HG02763 (cell line): ENCODE data around the gene SLC39A8.
"Not testable (repeated sequence)": the region's sequence is repeated elsewhere in the genome, so short reads cannot be mapped to it uniquely, and the experiment has no call there.

Experiments used
- ATAC-seq: cut with Tn5 transposase; IDR thresholded peaks from one replicate; pipeline ENCODE4 v1.9.1; 2021; ENCODE audit warnings: mild to moderate bottlenecking, moderate library complexity; ENCODE audit not compliant: unreplicated experiment

Gene SLC39A8

DNA sequence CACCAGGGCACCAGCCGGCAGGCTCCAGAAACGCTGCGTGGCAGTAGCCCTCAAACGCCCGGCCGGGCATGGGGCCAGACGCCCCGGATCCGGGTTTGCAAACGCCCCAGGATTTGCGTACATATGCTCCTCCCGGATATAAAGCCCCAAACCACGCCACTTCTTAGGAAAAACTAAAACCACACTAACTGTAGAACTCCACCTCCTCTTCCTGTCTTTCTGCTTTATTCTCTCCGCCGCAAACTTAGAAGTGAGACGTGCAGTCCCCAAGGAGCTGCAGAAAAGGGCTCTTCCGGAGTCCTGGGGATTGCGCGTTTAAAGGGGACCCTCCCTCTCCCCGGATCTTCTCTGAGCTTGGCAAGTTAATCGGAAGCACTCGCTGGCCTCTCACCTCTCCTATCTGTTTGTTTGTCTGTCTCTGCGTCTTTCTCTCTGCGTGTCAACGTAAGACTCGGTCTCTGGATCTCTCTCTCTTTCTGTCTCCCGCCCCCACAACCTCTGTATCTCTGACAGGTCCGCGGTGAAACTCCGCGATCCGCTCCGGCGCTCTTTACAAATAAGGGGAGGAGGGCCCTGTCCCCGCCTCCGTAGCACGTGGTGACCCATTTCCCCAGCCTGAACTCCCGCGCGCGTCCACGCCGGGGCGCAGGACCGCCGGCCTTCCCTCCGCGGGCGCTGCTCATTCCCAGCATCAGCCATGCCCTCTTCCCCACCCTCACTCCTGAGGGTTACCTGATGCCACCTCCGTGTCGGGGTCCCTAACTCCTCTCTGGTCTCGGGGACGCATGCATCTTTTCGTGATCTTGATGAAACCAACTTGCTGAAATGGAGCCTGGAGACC is at the start of gene SLC39A8:
Gene SLC39A8 (minus strand): TSS at position 529 of the 841 bp plus-strand sequence. CDS start 820 bp downstream, outside the sequence.
- ATAC-seq = peak; percentile 77

DNA sequence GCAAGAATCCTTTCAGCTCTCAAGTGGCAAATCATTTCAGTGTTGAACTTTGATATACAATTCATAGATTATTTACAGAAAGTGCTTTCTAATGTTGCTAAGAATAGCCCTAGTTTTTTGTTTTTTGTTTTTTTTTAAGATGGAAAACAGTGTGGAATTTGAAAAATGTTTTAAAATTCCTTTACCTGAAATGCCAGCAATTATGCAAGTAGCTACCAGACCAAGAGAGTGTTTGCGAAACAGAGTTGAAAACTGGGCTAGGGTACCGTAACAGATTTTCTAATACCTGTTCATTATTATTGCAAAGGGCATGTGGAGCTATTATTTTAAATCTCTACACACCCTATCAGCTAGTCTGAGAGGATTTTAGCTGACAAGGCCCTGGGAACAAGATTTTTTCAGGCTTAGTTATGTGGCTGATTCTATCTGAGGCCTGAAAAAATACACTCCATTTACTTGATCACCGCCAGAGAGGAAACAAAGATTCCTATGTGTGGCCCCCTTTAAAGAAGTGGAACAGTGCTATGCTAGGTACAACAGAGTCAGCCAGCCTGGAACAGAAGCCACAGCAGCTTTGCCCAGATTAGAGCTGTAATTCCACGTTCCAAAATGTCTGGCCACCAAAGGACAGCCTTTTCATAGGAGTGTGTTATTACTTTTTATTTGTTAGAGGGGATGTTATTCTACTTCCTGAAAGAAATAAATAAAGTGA is 46.9 kb upstream of the SLC39A8 start:
- ATAC-seq = no peak

DNA sequence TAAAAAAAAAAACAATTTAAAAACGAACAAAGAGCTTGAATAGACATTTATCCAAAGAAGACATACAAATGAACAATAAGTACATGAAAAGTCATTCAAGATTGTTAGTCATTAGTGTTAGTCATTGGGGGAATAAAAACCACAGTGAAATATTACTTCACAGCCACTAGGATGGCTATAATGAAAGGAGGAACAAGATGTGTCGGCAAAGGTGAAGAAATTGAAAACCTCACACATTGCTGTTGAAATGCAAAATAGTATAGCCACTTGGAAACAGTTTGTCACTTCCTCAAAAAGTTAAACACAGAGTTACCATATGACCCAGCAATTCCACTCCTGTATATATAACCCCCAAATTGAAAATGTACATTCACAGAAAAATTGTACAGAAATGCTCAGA is 45.2 kb upstream of the SLC39A8 start:
- peak; percentile 86 for ATAC-seq

DNA sequence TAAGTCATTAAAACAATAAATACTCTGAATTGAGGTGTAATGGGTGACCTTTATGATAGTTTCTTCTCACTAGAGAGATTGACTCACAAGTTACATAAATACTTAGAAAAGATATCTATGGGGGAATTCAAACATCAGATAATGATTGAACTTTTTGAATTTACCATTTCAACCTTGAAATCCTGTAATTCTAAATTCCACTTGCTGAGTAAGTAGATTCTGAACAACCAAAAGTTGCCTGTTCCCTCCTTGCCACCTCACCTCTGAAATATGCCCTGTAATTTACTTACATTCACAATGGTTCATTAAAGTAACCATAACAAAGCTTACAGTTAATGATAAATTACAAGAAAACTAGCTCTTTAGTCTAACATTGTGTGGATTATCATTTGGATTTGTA is 43.3 kb upstream of the SLC39A8 start:
- no peak for ATAC-seq

DNA sequence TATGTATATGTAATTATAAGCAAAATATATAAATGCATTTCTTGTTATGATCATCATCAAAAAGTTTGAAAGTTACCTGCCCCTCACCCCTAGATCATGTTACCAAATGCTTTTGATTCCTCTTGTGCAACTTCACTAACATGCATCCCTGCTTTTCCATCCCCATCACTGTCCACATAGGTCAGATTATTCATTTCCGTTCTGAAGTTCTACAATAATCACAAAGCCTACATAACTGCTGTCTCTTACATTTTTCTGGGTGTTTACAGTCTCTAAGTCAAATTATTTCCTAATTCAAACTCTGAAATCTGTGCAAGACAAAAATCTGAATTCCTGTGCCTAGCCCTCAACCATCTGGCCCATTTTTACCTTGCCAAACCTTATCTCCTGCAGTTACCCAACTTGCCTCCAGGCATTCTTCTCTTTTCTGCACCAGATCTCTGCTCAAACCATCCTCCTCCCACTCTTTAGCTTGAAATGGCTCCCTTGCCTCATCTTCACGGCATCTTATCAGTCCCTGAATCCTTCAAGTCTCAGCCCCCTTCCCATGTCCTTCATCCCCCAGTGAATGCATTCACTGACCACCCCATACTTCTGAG is 42.4 kb upstream of the SLC39A8 start:
- ATAC-seq = no peak

DNA sequence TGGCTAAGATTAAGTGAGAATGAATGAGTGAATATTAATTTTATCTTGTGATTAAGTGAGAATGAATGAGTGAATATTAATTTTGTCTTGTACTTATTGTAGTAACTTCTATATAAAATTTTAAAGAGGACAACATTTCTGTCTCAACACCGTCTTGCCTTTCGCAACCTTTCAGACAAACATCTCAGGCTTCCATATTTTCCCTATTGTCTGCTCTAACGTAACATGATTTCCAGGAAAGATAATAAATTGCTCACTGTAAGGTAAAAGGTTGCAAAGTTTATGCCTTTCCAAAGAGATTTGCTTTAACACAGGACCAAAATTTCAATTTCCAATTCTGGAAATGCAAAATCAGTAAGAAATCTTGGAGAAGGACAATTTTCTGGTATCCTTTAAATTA is 41.7 kb upstream of the SLC39A8 start:
- ATAC-seq = no peak

DNA sequence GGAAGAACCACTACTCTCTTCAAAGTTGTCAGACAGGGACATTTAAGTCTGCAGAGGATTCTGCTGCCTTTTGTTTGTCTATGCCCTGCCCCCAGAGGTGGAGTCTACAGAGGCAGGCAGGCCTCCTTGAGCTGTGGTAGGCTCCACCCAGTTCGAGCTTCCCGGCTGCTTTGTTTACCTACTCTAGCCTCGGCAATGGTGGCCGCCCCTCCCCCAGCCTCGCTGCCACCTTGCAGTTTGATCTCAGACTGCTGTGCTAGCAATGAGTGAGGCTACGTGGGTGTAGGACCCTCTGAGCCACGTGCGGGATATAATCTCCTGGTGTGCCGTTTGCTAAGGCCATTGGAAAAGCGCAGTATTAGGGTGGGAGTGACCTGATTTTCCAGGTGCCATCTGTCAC is 35.0 kb upstream of the SLC39A8 start:
- ATAC-seq = not testable (repeated sequence)

DNA sequence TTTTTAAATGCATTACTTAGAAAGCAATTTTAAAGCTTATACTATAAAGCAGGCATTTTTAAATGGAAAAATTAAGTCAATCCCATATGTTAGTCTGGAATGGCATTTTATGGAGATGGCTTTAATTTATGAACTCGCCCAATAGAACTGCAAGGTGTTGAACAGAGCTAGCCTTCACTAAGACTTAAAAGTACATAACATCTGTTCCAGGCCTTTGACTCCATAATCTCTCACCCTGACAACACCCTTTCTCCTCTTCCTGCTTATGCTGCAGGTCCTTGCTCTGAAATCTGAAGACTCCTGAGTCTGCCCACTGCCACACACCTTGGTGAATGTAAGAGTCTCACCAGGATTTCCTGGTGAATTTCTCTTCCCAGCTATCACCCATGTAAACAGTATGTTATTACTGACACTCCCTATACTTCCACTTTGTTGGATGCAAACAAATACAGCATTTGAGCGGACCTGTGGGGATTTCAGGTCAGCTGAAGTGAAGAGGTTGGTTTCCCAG is 17.7 kb upstream of the SLC39A8 start:
- ATAC-seq = no peak

DNA sequence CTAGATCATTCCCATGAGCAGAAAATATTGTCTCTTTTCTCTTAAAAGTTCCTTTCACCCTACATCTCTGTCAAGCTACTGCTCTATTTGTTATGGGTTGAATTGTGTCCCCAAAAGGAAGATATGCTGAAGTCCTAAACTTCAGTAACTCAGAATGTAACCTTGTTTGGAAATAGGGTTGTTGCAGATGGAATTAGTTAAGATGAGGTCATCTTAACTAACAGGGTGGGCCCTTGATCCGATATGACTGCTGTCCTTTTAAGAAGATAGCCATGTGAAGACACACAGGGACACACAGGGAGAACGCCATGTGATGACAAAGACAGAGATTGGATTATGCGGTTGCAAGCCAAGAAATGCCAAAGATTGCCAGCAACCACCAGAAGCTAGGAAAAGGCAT is 12.8 kb upstream of the SLC39A8 start:
- no peak for ATAC-seq

DNA sequence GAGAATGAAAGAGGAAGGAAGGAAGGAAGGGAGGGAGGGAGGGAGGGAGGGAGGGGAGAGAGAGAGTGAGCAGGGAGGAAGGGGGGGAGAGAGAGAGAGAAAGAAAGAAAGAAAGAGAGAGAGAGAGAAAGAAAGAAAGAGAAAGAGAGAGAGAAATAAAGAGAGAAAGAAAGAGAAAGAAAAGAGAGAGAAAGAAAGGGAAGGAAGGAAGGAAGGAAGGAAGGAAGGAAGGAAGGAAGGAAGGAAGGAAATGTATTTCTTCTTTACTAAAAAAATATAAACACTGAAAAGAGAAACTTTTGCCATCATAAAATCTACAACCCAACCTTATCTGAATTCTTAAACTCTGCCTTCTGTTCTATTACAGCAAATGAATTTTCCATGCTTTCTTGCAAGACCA is 12.4 kb upstream of the SLC39A8 start:
- ATAC-seq = not testable (repeated sequence)

DNA sequence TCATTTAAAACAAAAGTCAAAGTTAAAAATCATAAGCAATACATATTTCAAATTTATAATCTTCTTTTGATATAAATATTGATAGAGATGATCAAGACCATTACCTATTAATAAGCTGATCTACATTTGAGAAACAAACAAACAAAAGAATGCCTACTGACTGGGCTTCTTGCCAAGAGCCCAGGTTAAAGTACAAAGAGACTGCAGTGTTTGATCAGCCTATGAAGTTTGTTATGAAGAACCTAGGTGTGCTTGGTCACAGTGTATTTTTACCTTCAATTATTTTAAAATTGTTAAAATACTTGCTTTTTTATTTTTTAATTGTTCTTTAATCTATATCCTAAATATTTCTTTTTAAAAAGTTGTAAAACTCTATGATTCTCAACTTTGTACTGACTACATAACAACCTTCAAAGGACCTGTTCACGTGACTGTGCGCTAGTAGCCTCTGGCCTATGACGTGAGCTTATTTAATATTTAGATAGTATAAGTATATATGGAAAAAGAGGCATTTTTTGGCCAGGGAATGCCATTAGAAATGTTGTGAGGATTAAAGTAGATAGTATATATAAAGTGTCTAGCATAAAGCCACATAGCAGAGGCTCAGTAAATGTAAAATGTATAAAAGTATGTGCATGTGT is 11.4 kb upstream of the SLC39A8 start:
- no peak for ATAC-seq

DNA sequence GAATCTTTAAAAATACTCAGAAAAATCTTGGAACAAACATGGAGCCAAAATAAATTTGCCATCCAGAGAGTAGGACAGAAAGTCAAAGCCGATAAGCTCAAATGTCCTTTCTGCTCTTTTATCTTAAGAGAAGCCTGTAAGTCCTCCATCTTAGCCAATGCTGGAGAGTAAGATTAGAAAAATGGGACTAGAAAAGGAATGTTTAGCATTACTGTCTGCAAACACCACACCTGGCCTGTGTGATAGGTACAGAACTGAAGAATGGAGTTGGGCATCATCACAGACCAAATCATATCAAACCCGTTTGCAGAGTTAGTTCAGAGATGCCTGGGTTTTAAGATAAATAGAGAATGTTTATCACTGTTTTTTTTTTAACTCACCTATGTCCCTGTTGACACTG is 10.5 kb upstream of the SLC39A8 start:
- no peak for ATAC-seq

DNA sequence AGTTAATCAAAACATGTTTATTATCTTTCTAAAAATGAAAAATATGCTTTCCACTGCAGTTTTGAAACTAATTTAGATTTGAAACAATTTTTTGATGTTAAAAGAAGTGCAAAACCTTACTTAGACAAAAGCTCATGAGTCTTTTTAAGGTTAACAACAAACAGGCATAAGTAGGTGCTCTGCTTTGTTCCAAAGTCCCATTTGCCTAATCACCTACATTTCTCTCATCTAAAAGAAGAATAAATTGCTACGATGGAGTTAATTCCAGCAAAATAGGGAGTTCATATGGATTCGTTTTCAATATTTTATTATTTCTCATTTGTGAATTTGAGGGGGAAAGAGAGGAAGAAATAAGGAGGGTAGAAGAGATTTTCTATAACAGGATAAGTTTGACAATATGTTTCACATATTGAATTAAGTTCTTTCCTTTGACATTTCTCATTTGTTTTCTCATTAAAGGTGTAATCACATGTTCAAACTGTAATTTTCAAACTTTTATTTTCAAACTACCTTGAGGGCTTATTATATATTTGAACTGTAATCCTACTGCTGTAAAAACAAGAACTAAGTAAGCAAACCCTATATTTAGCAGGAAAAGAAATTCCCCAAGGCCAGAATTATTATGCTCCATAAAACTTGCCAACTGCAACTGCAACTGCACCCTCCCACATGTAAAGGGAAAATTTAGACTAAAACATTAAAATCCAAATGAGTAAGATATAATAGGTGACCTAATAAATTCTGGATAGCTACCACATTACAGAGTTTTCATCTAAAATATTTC is 9.6 kb upstream of the SLC39A8 start:
- ATAC-seq = no peak

DNA sequence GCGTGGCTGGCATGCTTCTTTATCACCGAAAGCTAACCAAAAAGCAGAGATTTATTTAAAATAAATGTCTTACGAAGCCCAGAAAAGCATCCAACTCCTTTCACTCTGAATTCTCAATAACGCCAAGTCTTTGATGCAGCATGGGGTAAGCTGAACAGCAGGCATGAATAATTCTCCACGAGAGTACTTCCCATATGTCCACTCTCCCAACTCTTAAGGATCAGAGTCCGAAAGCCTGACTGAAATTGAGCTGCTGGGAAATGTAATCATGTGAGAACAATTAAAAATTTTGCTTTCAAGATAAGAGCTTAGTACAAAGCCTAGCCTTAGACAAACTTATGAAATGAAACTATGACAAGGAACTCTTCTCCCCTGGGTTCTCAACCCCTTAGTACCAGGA is 7.5 kb upstream of the SLC39A8 start:
- ATAC-seq = no peak

DNA sequence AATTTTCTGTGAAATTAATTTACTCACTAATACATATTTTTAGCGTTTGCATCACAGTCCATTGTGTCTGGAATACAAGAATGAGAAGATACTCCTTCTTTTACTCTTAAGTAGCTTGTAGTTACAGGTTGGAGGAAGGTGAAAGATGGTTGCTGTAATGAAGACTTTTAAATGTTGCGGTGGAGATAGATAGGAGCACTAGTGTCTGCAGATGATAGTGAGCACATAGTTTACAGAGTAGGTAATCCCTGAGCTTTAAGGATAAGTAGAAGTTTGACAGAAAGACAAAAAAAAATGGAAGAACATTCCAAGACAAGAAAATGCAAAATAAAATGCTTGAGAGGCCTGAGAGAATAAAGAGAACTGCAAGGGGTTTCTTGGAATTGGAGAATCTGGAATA is 5.4 kb upstream of the SLC39A8 start:
- no peak for ATAC-seq

DNA sequence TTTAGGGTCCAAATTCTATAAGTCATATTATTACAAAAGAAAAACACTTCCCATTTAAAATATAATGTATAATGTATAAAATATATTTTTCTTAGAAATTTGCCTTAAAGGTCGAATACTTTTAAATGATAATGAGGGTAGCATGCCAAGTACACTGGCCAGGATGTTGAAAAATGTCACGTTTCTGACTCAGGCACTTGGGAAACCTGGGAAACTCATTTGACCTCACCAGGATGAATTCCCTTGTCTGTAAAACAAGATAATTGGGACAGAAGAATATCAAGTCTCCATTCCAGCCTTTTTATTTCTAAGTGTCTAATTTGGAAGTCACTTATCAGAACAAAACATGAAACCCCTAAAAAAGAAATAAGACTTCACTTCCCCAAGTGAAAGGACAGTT is 3.4 kb upstream of the SLC39A8 start:
- ATAC-seq = no peak

DNA sequence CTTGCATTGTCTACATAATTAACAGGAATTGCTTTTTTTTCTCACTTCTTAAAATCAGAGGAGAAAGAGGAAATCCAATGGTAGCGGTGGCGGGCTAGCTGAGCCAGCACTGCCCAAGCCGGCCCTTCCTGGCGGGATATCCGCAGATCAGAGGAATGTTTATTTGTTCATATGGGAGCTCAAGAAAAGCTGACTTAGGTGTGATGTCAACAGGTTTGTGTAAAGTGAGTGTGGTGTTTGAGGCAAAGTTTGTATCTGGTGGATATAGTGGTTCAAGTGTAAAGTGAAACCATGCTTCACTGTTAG is 466 bp upstream of the SLC39A8 start:
- no peak for ATAC-seq

DNA sequence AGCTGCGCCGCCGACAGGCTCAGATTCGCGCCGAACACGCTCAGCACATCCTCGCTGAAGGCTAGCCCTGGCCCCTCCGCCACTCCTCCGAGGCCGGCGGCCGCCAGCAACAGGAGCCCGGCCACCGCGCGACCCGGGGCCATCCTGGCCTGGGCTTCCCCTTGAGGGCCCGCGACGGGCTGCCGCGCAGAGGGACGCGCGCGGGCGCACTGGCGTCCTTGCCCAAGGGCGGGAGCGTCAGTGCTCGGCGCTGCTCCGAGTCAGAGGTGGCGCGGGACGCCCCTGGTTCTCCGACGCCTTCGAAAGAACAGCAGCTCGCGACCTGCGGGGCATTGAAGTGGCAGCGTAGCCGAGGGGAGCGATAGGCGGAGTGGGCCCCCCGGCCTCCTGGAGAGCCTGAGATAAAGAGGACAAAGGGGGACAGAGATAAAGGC is 745 bp downstream of the SLC39A8 start:
- ATAC-seq = peak; percentile 38

DNA sequence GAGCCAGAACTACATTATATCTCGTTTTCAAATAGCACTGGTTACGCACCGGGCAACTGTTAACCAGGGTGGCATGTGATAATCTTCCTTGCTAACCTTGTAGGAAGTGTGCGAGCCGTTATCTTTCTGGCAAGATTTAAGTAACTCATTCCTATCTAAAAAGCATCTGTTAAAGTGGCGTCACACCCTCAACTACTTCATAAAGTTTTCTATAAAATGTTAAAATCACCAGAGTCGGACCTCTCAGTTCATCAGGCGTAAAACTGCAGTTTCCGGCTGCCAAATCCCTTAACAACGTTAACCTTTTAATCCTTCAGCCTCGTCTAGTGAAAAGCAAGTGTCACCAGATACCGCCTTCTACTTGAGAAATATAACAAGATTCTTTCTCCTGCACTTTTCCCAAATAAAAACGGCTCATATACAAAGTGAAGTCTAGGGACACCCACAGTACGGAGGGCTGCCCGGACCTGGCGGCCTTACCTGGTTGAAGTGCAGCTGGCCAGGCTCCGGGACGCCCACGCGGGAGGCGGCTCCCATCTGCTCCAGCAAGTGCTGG is 1.2 kb downstream of the SLC39A8 start:
- peak; percentile 35 for ATAC-seq

DNA sequence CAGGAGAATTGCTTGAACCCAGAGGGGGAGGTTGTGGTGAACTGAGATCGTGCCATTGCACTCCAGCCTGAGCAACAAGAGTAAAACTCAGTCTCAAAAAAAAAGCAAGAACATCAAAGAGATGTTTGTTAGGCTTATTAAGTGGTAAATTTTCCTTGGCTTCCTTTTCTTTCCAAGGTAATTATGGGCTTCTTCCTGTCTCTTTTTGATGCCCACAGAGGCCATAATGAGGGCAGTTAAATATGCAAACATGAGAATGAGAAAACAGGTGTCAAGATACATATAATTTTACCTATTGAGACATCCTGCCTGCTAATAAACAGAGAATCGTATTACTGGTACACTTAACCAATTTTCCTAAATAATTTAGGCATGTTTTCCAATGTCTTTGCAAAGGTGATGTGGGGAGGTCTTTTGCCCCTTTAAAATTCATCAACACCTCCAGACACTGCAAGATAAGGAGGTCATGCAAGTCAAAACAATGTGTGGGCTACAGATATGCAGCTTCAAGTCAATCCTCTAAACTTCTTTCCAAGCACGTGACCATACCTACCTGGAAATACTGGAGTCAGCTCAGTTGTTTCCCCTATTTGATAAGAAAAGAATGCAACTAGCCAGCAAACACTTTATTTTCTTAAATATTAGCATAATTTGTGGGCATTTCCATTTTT is 2.7 kb downstream of the SLC39A8 start:
- ATAC-seq = no peak
